IPS-18c (cell line): ENCODE data around the gene CTRB1.
"Not testable (repeated sequence)": the region's sequence is repeated elsewhere in the genome, so short reads cannot be mapped to it uniquely, and the experiment has no call there.

Source experiments
- H3K4me3 ChIP-seq: 2 replicates; pipeline ENCODE4 v1.7.0; 2013; ENCODE audit warnings: low read depth, mild to moderate bottlenecking, low read length, moderate library complexity; ENCODE audit not compliant: insufficient read depth
- H3K9me3 ChIP-seq: one replicate; pipeline ENCODE4 v1.6.1; 2013; ENCODE audit warnings: mild to moderate bottlenecking, low read length, moderate library complexity; ENCODE audit not compliant: control insufficient read depth, insufficient read depth

Gene CTRB1

DNA sequence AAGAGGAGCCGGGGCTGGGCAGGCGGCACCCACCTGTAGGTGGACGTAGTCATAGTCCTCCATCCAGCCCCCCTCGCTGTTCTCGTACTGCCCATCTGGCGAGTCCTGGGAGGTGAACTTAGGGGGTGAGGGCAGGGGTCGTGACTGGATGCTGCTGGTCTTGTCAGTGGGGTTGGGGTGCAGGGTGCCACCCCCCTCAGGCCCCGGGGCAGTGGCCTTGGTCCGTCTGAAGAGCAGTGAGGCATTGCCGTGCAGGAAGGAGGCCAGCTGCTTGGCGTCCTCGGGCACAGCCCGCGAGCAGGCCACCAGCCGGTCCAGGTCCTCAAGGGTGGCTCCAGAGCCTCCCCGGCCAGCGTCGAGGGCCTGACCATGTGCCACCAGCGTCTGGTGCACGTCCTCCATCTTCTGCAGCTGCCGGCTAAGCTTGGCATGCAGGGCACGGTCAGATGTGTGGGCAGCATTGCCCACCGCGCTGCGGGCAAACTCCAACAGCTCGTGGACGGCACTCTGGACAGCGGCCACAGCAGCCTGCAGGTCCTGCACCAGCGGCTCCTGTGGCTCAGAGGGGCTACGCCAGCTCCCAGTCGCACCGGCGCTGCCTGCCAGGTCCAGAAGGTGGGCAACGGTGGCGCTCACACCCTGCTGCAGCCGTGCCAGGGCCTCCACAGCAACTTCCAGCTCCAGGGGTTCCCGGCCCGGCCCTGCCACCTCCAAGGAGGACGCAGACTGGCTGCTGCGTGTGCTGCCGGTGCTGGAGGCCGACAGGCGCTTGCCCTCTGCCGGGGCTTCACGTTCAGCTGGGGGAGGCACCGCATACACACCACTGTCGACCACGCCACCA is 16.3 kb downstream of the CTRB1 start:
- Histone ChIP-seq H3K9me3 (no peaks in the 10 kb centered on the region), H3K4me3 (no peak overlapping the region)

DNA sequence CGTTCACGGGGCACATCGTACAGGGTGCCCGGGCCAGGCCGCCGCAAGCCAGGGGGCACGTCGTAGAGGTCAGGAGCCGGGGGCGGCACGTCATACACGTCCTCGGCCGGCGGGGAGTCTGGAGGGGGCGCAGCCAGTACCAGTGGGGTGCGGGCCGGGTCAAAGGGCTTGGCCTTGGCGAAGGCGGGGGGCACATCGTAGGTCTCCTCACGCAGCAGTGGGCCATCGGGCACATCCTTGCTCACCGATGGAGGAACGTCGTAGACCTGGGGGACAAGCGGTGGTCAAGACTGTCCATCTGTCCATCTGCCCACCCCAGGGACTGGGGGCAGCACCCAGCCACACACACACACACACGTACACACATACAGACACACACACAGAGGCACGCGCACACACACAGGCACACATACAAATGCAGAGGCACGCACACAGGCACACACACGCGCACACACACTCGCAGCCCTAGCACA is 17.0 kb downstream of the CTRB1 start:
- H3K4me3 ChIP-seq, result no peak overlapping the region
- no peaks in the 10 kb centered on the region for H3K9me3 ChIP-seq

DNA sequence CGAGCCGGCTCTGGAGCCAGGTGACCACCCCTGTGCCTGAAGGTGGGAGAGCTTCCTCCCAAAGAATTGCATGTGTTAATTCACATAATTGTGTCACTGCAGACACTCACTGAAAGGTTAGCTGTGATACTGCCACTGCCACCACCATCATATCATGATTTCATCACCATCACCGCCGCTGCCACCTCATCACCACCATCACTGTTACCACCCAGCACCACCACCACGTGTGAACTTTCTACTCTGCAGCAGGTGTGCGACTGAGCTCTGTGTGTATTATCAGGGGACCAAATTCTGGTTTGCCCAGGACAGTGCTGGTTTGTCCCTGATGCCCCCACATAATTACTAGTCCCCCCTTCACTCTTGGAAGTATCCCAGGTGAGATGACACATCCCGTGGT is 17.4 kb downstream of the CTRB1 start:
- Histone ChIP-seq H3K9me3 (no peaks in the 10 kb centered on the region), H3K4me3 (no peak overlapping the region)

DNA sequence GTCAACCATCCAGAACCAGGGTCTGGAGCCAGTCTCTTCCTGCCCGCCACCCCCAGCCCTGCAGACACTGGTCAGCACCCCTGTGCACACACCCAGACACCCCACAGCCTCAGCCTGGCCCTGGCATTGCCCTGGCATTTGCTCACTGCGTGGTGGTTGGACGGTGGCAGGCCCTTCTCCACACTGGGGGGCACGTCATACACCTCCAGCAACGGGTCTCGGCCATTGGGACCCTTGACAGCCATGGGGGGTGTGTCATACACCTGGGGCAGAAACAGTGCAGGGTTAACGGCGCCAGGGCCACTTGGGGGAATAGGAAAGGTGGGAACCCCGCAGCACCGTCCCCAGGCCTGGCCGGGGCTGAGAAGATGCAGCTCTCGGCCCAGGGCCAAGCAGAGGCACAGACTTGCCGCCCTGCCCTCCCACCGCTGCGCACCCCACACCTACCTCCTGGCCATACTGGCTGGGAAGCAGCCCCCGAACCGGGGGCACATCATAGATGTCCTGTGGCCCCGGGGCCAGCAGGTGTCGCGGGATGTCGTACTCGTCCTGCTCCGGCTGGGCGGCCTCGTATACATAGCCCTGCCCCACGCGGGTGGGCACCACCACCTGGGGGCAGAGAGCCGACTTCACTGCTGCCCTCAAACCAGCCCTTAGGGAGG is 18.1 kb downstream of the CTRB1 start:
- no peak overlapping the region for H3K4me3 ChIP-seq
- H3K9me3 ChIP-seq, result no peaks in the 10 kb centered on the region

DNA sequence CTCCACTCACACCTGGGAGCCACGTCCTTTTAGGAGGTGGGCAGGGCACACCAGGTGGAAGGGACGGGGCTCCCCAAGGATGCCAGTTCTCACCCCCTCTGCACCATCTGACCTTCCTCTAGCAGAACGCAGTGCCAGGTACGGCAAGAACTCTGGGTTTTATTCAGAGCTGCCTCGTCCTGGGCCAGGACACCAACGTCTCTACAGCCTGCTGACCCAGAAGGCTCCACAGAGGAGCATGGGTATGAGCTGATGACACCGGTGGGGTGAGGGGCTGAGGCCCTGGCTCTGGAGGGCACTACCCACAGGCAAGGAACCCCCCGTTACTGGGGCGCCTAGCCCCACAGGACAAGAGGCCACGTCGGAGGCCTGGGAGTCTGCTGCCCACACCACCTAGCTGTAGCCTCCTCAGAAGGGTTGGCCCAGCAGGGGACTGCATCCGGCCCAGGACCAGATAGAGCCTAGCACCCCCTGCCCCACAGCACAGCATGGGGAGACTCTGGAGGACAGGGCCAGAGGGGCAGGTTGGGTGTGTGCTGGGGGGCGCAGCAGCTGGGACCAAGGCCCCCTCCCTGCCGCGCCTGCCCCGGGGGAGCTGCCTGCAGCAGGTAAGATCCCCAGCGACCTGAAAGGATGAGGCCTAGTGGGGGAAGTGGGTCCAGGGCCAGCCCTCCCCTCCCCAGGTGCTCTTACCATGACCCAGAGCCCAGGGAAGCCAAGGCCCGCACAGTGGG is 18.8 kb downstream of the CTRB1 start:
- H3K9me3 ChIP-seq, result no peaks in the 10 kb centered on the region
- no peak overlapping the region for H3K4me3 ChIP-seq

DNA sequence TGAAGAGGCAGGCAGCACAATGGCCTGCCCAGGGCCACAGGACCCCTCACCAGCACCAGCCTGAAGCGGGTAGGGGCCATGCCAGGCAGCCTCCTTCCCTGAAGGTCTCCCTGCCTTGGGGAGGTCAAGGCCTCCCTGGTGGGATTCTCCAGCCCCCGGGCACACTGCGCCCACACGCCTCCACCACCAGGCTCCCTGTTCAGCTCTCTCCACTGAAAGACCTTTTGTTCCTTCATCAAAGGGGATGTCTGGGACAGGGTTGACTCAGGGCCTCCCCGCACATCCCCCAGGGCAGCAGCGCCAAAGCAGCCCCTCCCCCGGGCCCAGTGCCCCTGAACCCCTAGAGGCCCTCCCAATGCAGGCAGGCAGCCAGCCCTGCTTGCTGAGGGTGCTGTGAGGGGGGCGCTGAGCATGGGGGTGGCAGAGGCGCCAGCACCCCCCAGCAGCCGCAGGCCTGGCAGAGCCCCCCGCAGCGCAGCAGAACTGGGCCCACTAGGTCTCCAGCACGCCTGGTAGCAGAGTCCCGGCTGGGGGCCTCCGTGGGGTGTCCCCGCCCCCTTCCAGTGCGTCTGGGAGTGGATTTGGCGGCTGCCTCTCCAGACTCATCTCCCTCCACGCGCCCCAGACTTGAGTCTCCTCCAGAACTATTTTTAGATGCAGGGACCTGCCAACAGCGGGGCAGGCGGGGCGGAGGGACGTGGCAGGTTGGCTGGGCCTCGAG is 19.5 kb downstream of the CTRB1 start:
- Histone ChIP-seq H3K4me3 (no peak overlapping the region), H3K9me3 (no peaks in the 10 kb centered on the region)

DNA sequence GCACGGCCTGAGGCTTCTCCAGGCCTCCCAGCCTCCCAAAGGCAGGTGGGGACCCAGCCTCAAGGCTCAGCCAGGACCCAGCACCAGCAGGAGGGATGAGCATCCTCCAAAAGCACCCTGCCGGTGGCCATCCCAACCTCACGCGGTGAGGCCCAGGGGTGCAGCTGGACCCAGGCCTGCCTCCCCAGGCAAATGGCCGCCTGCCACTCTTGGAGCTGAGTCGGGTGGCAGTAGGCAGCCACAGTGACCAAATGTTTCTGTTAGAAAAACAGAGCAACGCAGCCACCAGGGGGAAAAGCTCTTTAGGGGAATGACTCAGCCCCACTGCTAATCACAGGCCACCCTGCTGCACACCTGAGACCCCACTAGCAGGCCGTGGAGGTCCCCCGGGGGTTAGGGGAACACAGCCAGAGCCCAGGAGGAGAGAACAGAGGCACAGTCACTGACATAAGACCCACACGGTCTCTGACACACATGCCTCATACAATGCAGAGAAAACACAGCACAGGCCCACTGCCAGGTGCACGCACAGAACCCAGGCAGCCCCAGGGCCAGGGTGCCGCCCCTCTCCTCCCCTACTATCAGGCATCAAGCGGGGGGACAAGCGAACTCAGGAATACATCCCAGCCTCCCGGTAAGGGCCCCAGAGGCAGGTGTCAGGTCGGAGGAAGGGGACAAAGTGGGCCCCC is 20.2 kb downstream of the CTRB1 start:
- Histone ChIP-seq H3K4me3 (no peak overlapping the region), H3K9me3 (no peaks in the 10 kb centered on the region)

DNA sequence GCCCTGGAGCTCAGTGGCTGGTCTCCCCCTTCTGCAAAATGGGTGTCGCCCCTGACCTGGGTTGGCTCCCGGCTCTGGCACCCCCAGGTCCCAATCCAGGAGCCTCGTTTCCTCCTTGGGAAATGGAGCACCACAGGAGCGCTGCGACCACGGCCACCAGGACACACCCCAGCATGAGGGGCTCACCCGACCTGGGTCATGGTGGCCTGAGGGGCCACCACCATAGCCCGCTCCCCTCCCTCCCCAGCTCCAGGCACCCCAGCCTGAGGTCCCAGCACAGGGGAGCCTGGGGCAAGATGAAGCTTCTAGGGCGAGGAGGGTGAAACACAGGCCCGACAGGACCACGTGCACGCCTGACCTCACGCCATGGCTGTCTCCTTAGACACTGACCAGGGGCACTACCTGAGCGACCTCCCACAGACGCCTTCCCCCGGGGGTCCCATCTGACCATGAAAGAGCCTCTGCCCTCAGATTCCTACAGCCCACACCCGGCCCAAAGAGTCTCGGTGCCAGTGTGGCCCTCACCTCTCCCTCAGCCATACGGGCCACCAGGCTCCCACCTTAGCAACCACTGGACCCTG is 20.8 kb downstream of the CTRB1 start:
- Histone ChIP-seq H3K4me3 (no peak overlapping the region), H3K9me3 (no peaks in the 10 kb centered on the region)

DNA sequence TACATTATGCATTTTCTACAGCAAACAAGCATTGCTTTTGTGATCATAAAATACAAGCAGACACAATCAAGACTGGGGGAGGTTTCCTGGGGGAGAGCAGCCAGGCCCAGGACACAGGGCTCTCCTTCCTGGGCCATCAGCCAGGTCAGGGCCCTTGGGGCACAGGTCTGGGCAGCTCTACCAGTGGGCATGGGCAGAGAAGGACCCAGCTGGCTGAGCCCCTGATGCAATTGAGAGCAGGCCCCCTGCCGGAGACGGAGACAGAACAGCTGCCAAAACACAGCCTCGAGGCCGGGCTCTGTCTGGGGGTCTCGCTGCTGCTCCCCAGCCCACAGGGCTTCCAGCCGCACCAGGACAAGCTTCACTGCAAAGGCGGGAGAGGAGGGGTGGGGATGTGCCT is 21.8 kb downstream of the CTRB1 start:
- H3K9me3 ChIP-seq, H3K4me3 ChIP-seq: not testable (repeated sequence)

DNA sequence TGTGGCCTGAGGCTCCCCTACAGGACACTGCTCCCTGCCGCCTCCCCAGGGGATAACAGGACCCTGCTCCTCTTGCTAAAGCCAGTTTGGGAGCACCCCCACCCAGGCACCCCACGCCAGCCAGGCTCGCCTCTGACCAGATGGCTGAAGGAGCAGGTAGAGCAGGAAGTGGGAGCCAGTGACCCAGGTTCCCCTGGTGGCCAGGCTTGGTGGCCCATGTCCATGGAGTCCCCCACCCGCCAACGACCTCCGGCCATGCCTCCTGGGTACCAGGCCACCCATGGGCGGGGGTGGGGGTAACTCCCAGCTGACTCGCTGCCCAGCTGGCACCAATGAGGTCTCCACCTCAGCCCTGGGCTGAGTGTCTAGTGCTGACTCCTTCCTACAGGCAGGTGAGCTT is 22.6 kb downstream of the CTRB1 start:
- H3K9me3 ChIP-seq, result no peaks in the 10 kb centered on the region
- no peak overlapping the region for H3K4me3 ChIP-seq

DNA sequence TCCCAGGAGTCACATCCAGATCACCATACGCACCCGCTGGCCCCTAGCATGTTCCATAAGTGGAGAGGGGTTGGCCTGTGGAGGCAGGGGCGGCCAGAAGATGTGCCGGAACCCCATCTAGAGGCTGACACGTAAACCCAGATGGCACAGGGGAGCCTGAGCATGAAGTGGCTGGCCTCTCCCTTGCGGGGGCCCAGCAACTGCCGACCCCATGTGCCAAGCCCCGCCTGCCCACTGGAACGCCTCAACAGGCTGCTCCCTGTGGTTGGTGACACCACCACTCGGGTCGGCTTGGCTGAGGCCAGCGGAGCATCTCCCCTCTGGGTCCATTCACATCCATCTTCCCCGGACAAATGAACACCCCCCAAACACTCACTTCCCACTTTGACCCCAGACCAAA is 23.2 kb downstream of the CTRB1 start:
- H3K4me3 ChIP-seq, result no peak overlapping the region
- H3K9me3 ChIP-seq, result no peaks in the 10 kb centered on the region

DNA sequence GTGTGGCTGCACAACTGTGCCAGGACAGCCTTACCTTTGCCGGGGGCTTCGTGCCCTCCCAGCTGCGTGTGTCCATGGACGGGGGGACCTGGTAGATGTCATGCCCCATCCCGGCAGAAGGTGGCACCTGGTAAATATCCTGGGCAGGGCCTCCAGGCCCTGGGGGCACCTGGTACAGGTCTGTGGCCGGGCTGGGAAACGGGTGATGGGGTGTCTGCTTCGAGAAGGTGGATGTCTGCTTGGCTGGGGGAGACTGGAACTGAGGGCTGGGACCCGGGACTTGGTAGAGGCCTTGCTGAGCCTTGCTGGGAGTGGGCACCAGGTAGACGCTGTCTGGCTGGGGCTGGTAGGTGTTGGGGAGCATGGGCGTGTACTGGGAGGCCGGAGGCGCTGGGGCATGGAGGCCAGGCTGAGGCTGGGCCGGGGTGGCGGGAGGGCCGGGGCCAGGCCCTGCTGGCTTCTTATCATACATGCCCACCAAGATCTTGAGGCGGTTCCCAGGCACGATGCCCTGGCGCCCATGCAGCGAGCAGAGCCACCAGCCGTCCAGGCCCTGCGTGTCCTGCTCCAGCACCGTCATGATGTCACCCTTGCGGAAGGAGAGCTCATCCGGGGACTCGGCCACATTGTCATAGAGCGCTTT is 23.8 kb downstream of the CTRB1 start:
- H3K4me3 ChIP-seq, result not testable (repeated sequence)

DNA sequence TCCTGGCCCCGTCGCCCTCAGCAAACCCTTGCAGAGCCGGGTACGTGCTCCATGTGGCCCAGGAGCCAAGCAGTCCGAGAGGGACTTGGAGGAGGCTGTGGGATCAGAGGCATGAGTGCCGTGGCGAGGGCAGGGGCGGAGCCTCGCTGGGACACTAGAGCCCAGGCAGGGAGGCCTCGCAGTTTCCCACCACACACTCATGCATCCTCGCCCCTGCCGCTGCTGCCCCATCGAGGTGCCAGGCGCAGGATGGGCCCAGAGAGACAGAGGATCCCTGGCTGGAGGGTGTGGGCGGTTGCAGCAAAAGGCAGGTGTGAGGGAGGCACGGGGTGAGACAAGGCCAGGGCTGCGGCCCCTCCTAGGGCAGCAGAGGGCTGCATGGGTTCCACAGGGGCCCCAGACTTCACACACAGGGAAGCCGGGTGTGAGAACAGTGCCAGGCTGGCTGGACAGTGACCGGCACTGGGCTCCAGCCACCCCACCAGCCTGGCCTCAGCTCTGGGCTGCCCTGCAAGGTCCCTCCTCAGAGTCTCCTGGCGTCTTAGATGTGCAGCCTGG is 25.0 kb downstream of the CTRB1 start:
- no peak overlapping the region for H3K4me3 ChIP-seq
- no peaks in the 10 kb centered on the region for H3K9me3 ChIP-seq

More for the DNA sequence above, 23.8 kb downstream of the CTRB1 start:
- not testable (repeated sequence) for H3K9me3 ChIP-seq

DNA sequence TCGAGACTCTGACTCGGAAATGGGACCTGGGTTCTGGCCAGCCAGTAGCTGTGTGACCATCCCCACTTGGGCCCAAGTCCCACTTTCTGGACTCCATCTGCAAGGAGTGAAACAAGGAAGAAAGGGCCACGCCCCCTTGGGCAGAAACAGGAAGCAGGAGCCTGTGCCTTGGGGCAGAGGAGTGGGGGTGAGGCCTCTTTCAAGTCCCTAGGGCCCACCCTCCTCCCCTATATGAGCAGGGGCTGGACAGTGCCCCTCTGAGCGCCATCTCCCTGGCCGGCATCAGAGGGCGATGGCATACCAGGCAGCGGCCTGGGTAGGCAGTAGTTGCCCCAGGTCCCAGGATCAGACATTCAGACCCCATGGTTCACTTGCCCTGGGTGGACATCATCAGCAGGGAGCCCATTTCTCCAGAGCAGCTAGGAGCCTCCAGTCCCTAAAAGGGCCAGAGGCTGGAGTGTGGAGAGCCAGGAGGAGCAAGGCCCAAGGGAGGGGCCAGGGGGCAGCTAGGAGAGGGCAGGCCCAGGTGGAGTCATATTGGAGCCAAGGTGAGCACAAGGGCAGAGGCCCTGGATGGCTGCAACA is 25.5 kb downstream of the CTRB1 start:
- no peak overlapping the region for H3K4me3 ChIP-seq
- no peaks in the 10 kb centered on the region for H3K9me3 ChIP-seq

DNA sequence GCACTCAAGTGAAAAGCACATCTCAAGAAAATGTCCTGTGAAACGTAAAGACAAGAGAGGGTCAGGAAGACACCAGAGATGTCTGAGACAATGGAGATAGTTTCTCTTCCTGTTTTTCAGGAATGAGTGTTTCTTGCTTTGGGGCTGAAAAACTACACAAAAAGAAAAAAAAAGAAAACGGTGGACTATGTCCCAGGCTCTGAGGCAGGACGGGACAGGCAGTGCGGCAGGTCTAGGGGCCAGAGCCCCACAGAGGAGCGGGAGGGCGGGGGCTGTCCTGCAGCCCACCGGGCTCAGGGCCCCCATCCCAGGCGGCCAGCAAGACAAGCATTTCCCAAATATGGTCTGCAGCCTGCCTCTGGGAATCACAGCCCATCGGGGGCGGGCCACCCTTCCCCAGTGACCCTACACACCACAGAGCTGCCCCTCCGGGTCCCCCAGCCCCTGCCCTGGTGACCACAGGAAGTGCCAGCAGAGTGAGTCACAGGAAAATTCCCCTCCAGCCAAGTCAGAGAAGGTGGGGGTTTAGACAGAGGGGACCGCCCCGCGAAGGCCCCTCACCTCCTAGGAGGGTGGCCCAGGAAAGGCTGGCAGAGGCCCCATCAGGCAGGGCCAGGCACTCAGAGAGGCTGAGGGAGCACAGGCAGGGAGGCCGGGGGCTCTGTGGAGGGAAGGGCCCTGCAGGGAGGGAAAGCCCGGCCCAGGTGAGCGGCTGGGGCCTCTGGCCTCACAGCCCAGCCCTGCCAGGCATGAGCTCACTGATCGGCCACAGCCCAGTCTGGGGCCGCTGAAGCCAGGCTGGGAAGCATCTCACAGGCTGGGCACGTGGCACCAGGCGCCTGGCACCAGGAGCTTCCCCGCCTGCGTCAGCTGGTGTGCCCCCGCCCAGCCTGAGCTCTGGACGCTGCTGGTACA is 26.3 kb downstream of the CTRB1 start:
- no peak overlapping the region for H3K4me3 ChIP-seq
- H3K9me3 ChIP-seq, result no peaks in the 10 kb centered on the region
